ENCODE results near the gene LHFPL6.

The LHFPL6 gene

DNA sequence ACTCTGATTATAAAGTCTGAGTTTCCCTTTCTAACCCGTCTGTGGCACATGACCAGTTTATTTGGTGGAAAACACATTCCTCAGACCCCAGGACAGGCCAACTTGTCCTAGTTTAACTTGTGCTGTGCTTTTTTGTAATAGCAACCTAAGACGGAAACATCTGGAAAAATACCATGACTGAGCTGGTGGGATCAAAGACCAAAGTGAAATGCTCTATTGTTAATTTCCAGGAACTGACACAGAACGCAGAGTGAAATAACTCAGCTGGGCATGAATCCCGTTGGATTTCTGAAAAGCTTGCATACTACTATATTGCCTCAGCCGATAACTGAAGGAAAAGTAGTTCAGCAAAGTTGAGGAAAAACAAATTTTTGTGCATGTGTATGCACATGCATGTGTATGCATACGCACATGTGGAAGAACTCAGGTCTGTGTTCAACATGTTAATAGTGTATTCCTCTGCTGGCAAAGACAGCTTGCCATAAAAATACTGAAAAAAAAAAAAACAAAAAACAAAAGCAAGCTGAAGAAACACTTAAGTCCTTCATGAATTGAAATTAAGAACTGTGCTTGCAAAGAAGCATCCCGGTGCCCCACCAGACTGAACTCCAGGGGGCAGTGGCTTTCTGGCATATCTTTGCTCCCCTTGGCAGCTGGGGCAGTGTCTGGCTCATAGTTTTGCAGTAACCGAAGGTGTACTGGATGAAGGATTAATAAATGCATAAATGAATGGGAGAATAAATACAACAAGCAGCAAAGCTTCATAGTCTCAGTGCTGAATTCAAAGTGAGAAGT lies 187.8 kb downstream of the LHFPL6 start:
- peak in 34 of 56 donors; percentile 3 to 63 (median 19) for DNase-seq

DNA sequence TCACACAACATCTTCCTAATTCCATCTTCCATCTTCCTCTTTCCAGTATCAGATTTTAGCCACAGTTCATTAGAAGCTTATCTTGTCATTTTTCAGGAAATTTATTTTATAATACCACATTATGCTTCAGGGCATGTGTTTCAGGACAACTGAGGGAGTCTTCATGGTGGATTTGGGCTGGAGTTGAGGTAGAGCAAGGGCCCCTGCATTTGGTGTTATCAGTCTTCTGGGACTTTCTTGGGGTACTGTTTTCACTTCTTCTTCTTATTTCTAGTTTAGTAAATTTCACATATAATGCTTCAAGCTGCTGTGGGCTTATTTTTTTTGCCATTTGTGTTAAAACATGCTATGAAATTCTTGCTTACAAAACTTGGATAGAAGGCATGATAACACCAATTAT lies 188.7 kb downstream of the LHFPL6 start:
- no peak for DNase-seq

DNA sequence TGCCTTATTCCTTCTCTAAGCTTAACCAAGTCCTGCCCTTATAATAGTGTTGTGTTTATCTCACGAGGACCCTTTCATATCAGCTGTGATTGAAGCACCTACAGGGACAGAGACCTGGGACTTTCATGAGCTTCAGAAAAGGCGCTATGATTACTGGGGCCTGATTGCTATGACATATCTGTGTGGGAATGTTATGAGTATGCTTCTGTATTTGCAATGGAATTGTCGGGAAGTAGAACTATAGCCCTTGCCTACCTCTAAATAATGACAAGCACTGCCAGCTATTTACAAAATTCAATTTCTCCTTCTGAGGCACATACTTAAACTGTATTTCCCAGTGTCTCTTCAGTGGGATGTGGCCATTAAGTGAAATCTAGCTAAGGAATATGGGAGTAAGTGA lies 191.5 kb downstream of the LHFPL6 start:
- DNase-seq, result no peak

DNA sequence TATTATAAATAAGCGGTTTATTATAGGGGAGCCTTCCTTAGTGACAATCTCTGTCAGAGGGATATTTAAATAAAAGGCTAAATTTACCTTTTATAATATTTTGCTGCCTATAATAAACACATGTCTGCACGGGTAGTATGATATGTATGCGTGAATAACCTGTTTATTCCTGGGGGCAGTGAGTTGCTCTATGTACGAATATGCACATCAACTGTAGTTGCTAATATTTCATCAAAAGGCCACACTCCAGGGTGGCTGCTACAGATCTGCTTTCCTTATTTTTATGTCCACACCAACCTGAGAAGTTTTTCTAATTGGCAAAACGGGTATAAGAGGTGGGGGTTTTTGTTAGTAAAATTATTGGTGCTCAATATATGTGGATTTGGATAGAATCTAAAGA lies 192.0 kb downstream of the LHFPL6 start:
- DNase-seq, result no peak

DNA sequence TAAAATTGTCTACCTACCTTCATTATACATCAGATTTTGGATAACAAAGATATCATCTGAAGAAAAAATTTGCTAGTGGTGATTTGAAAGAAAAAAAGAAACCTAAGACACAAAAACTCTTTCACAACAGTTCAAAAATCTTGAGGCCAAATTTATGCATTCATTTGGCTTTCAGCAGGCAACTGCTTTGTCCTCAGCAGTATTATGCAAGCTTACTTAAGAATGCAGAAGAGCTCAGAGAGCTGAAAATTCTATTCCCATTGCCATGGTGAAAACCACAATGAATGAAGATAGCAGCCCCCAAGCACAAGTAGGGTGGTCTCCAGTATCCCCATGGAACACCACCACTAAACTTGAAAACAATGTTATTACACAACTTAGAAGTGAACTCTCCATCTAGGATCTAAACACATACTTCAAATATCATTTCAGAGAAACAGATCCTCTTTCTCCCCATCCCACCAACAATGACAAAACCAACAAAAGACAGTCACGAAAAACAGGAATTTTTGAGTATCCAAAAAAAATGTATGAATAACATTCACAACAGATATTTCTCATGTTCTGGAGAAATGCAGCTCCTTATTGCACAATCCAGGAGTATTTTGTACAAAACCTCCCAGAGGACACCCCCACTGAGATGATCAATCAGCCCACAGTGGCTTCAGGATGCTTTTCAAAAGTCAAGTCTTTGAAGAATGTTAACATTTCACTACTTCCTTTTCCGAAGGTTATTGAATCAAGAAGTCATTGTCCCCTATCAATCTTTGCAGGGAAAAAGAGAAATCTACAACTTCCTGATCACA lies 192.7 kb downstream of the LHFPL6 start:
- DNase-seq, result no peak

DNA sequence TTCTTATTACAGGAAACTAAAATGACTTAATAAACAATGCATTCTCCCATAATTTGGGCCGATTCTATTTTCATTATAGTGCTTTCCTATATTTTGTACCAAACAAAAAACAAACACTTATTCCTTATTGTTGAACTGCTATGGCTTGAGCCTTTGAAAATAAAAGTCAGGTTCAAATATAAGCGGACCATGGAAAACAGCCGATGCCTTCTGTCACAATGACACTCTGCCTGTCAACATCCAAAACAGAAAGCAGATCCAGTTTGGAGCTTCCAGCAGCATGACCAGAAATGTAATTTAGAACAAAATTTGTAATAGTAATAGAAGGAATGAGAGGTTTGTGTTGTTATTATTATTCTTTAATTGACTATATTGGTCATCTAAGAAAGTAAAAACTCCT lies 194.5 kb downstream of the LHFPL6 start:
- DNase-seq, result no peak

DNA sequence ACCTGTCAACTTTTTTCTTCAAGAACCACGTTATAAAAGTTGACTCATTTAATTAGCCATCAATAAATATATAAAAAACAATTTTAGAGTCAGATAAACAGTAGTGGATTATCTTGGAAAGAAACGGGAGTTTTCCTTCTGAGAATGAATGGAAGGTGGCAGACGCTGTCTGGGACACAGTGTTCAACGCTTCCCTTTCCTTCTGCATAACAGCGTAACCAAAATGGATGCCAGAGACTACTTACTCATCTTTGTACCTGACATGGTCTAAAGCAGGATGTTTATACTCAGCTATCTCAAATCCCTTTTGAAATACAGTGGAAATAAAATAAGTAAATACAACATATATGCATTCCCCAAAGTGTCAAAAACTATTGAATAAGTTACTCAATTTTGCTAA lies 195.2 kb downstream of the LHFPL6 start:
- DNase-seq, result no peak

DNA sequence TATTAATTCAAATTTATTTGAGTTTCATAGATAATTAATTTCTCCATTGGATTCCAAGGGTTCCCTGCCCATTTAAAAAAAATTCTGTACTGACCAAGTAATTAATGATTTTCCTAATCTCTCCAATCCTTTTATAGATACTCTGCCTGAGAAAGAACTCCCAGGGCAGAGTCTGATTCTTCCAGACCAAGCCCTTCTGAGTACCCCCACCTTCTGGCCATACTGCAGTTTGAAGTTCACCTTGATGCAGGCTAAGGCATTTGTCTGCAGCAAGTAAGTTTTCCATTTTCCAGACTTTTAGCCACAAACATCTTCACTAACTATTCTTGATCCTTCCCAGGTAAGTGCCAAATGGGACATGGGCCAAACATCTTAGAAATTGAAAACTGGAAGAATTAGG lies 195.9 kb downstream of the LHFPL6 start:
- no peak for DNase-seq

DNA sequence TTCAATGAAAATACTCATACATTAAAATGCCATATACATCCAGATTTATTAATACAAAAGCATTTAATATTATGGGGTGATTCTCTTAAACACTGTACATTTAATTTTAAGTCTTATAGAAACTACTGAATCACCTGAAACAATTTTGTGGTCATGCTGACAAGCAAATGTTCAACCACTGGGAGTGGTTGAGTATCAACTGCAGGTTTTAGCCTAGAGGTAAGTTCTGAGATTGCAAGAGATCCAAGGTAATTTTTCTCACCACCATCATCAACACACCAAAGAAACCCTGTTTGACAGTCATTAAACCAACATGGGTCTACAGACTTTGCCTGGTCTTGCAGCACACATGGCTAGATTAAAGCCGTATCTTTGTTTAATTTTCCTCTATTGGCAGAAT lies 196.3 kb downstream of the LHFPL6 start:
- DNase-seq, result no peak

DNA sequence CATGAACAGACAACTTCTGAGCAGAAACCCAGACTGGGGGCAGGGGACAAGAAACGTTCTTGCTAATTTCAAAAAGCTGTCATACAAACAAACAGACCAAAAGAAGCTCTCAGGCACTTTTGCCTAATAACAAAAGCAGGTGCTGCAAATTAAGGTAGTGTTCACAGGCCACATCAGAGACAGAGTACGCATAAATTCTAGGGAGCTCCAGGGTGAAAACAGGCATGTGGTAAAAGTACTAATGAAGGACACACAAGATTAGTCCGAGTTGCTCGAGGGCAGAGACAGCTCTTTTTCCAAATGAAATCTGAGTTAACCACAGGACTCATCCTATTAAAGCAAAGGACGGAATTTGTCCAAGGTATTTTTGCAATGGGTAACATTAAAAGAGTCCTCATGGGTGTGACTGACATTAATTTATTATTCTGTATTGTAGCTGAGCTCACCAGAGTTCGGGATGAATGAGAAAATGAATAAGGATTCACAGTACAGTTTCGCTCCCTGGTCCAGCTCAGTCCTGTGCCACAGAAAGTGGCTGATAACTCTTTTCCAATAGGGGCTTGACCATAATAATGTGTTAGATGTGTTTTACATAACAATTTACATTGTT lies 197.3 kb downstream of the LHFPL6 start:
- no peak for DNase-seq

DNA sequence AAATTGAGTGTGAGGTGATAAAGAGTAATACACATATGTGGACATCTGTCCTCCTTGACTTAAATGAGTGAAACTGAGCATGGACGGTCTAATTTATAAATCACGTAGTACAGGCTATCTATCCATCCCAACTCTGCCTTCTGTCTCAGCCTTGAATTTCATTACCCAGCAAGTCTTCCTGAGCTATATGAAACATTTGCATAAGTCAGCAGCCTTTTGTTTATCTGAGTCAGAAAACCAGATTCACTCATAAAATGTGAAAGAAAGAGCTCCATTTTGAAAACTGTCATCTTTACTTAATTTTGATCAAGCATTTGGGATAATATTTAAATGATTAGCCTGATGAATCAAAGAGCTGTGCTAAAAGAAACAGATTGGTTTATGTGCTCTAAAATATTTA lies 197.9 kb downstream of the LHFPL6 start:
- DNase-seq, result no peak

DNA sequence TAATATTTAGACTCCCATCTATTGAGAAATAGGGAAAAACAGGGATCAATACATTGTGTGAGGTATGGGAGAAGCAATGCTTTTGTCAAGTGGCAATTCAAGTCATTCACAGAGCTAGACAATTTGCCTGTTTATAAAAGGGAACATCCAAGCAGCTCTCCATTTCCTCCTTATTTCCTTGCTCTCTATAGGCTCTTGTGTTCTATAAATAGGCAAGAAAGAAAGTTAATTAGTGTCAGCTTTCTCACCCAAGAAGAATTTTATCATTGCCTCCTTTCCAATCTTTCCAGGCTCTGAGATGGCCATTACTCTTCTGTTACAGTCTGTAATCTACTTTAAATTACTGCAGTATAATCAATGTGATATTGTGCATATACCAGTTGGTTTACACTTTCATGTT lies 199.9 kb downstream of the LHFPL6 start:
- DNase-seq, result no peak

DNA sequence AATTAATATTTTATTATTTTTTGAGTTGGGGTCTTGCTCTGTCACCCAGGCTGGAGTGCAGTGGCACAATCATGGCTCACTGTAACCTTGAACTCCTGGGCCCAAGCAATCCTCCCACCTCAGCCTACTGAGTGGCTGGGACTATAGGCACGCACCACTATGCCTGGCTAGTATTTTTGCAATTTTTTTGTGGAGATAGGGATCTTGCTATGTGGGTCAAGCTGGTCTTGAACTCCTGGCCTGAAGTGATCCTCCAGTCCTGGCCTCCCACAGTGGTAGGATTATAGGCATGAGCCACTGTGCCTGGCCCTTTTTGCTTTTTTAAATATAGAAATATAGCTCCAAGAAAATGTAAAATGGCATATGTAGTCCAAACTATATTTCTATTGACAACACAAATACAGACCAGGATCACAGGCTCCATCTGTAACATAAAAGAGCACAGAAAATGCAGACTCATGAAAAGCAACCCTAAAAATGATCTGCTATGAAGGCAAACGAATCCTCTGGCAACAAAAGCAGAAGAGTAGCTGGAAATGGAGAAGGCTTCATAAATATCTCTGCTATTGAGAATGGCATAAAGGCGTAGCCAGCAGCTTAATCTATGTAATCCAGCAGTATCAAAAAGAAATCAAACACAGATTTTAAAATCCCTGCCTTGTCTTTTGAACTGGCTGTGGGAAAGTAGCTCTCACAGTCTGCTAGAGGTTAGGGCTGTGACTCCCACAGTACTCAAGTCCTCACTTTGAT lies 200.6 kb downstream of the LHFPL6 start:
- DNase-seq, result no peak

DNA sequence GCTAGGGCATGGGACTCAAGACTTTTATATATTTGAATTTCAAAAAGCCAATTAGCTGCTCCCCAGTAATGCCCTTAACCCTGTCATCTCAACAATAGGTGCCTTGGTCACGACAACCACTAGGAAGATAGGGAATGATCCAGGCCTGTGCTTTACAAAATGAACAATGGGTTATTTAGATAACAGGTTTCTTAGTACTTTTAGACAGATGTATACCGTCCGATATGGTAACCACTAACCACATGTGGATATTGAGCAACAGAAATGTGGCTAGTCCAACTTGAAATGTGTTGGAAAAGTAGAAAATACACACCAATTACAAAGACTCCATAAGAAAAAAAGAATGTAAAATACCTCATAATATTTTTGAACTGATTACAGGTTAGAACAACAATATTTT lies 201.2 kb downstream of the LHFPL6 start:
- DNase-seq, result no peak

DNA sequence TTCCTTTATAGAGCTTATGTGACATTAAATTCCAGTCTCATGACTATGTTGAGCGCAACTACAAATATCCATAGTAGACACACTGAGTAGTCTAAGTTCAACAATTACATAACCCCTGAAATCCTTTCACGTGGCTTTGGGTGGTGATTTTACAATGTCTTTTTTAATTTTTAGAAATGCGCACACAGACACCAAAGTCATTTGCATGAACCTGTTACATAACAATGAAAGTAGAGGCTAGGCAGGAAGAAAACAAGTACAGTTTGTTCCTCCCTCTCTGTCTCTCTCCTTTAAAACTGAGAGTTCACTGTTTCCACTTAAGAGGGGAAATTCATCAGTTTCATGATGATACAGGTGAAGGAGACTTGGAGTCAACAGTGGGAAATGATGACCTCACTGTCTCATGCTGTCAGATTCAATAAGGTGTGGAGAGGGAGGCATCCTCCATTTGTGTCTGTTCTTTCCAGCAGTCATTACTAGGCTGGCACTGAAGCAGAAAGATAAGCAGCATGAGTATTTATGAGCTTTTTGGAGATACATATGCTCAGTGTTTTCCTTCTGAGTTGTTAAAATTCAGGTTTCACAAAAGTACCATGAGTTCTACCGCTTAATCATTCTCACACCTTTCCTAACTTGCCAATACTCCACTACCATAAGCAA lies 201.8 kb downstream of the LHFPL6 start:
- DNase-seq, result peak in 1 of 56 donors; percentile 15

DNA sequence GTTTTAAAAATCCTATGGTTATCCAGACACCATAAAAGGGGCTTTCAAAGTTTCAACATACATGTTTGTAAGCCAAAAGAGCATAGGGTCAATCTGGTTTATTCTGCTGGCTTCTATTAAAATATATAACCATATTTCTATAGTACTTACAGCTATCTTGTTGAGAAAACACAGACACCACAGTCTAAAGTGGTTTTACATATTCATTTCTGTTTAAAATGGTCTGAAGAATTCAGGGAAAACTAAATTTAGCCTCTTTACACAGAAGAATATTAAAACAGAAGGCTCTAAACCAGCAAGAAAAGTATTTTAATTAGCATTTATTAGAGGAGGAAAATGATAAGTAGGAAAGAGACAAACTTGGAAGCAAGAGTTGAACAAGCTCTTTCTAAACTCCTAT lies 203.9 kb downstream of the LHFPL6 start:
- DNase-seq, result no peak

DNA sequence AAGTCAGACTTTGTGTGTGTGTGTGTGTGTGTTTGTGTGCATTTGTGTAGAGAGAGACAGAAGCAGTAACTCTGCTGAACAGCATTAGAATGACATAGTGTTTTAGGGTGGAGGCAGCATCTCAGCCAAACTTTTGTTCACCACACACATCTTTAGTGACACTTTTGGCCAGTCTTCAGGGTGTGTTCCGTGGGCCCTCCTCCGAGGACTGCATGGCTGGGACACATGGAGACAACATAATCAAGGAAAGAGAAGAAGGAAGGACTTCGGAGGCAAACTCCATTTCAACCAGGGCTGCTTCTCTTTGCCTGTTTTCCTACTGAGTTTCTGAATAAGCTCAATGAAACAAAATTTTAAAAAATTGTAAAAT lies 205.1 kb downstream of the LHFPL6 start:
- DNase-seq, result no peak

DNA sequence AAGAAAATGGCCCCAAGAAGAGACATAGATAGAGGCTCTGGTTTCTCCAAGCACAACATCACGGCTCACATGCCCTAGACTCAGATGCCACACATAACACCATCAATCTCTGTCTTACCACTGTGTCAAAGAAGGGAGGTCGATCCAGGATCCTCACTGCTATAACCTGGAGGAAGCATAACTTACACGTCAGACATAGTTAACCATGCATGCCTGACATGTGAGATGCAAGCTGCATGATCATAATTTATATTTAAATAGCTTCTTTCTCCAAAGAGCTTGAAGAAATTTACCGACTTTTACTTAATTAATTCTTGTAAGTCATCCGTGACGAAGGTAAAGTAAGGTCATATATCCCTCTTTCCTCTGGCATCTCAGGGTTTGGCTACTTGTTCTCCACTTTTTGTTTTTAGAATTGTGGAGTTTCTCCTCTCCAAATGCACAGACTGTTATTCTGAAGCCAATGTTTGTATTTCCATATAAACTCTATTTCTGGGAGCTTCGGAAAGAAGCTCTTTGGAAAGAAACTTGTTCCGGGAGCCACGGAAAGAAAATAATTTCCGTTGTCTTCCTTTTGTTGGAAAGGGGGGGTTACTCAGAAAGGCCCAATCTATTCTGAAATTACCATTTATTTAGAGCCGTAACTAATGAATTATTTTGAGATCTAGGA lies 205.6 kb downstream of the LHFPL6 start:
- DNase-seq, result no peak

DNA sequence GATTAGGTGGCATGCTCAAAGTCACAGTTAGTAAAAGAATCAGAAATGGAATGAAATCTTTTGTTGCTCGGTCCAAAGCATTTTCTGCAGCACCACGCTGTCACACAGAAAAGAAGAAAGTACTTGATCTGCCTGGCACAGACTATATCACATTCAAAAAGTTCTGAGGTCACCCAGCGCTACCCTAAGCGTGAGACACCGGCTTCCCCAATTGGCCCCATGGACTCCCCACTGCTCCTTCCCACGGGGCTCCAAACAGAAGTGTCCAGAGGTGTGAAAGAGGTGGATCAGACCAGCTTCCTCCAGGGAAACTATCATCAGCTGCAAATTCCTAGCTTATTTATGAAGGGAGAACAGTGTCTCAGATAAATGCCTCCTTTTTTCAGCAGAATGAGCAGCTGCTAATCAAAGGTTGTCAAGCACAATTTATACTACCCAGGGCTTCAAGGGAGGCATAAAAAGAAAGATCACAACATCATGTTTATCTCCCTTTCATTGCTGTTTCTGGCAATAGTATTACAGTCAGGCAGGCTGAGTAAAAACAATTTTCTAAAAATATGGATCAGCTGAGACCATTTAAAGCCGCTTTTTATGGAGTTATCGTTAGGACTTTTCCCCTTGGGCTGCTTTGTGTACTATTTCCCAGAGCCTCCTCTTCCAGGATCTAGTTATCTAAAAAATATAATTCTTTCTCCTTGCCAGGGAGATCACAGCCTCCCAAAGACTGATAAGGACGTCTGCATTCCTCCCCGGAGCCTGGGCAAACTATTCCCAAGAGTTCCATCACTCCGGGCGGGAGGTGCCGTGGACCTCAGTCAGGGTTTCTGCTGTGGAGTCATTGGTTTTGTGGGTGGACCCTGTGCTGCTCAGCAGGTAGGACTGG lies 208.0 kb downstream of the LHFPL6 start:
- DNase-seq, result no peak

DNA sequence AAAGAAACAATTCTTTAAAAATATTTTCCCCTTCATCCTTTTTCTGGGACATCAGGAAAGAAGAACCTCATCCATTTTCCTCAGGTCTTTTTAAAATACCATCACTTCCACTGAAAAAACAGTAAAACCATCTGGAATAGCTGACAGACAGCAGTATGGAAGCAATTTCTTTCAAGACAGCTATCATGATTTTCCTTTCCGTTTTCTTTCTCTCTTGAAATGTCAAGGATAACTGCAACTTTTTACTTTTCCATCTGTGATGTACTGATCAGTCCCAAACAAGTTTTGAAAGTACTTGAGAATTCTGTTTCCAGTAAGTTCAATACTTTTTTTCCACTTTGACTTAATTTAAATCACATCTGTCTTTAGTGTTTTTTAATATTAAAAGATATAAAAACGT lies 211.2 kb downstream of the LHFPL6 start:
- no peak for DNase-seq

All from amygdala (tissue), 56 donors.